ENCODE results near the gene NT5DC3.

NT5DC3 gene

DNA sequence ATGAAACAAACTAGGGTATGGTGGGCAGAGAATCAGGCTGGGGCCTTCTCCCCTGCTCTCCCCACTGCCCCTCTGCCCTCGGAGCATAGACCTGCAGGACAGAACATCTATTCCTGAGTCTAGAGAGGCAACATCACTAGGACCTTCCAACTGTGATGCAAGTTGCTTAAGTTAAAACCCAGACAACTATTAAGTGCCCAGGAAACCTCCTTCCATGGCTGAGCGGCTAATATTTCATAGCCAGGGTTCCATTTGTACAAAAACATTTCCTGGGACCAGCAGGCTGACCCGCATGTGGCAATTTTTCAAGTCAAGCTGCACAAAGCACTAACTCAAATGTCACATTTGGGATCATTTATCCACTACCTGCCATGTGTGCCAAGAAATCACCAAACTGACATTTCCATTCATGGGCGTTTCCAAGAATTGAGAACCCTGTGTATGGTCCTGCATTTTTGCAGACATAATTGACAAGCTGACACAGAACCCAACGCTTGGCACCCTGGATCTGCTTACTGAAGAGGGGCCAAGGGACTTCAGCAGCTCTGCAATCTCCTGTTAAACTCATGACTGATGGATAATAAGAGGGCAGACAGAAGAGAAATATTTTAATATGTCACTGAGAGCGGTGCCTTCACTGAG lies 32.7 kb downstream of the NT5DC3 start:
- peak; percentile 18 for DNase-seq

DNA sequence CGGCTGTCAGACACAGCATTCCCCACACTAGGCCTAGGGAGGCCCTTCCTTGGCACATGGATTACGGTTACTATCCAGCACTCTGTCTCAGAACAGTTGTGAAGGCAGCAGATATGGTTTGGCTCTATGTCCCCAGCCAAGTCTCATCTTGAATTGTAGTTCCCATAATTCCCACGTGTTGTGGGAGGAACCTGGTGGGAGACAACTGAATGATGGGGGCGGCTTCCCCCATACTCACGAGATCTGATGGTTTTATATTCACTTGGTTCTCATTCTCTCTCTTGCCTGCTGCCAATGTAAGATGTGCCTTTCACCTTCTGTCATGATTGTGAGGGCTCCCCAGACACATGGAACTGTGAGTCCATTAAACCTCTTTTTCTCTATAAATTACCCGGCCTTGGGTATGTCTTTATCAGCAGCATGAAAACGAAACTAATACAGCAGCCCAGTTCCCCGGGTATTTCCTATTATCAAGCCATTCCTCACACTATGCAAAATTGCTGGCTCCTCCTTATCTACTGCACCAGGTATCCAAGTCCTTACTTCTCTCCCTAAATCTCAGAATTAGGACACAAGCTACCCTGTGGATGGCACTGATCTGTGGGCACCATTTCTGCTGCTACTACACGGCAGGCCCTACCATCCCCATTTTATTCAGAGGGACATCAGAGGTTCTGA lies 33.3 kb downstream of the NT5DC3 start:
- DNase-seq = peak; percentile 61

DNA sequence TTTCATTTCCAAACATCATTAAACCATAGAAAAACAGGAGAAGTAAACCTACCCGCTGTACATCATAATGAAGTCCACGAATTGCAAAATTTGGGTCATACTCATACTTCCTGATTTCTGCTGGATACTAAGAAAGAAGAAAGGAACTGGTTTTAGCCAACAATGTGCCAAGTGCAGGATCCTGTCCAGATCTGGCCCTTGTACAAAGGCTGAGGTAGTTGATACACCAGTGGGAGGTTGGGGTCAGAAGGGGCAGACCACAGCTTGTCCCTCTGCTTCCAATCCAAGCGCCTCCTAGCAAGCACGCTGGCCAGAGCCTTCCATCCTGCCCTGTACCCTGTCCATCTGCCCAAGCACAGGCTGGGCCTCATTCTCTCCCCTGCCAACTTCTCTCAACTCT lies 34.2 kb downstream of the NT5DC3 start:
- DNase-seq = peak; percentile 39

DNA sequence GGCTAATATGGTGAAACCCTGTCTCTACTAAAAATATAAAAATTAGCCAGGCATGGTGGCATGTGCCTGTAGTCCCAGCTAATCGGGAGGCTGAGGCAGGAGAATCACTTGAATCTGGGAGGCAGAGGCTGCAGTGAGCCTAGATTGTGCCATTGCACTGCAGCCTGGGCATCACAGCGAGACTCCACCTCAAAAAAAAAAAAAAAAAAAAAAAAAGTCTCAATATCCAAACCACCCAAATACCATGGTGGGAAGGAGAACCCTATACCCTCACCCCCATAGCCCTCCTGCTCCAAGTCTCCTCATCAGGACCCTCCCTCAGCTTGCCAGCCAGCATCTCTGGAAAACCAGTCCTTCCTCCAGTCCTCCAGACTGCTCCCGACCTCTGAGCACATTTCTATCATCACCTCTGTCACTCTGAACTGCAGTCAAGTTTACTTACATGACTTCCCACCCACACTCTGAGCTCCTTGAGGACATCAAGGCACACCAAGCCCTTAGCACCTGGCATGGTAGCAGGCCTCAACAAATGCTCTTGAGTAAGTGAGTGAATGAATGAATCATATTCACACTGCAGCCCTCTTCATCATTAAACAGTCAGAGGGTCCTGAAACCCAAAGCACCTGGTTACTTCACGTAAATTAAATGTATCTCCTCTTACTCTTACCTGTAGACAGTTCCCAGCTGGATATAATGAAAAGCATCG lies 35.2 kb downstream of the NT5DC3 start:
- no peak for DNase-seq

DNA sequence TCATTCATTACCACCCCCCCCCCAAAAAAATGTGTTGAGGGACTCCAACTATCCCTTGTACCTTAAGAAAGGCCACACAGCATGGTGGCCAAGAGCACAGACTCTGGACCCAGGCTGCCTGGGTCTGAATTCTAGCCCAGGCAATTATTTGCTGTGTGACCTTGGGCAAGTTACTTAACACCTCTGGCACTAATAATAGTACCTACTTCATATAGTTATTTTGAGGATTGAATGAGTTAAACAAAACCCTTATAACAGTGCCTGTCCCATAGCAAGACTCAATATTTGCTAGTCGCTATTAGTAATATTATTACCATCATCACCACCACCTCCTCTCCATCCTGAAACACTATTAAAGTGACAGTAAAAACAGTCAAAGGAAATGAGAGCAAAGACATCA lies 37.2 kb downstream of the NT5DC3 start:
- DNase-seq = no peak

DNA sequence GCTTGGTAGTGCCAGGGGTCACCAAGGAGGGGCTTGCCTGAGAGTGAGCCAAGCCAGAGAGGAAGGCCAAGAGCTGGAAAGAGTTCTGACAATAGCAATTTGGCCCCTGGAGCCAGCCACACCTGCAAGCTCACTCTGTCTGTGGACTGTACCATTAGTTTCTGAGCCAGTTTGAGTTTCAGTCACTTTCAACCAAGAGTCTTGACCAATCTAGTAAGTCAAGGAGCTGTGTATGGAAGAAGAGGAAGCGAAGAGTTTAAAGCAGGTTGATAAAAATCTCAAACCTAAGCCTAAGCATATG lies 38.5 kb downstream of the NT5DC3 start:
- DNase-seq = peak; percentile 28

DNA sequence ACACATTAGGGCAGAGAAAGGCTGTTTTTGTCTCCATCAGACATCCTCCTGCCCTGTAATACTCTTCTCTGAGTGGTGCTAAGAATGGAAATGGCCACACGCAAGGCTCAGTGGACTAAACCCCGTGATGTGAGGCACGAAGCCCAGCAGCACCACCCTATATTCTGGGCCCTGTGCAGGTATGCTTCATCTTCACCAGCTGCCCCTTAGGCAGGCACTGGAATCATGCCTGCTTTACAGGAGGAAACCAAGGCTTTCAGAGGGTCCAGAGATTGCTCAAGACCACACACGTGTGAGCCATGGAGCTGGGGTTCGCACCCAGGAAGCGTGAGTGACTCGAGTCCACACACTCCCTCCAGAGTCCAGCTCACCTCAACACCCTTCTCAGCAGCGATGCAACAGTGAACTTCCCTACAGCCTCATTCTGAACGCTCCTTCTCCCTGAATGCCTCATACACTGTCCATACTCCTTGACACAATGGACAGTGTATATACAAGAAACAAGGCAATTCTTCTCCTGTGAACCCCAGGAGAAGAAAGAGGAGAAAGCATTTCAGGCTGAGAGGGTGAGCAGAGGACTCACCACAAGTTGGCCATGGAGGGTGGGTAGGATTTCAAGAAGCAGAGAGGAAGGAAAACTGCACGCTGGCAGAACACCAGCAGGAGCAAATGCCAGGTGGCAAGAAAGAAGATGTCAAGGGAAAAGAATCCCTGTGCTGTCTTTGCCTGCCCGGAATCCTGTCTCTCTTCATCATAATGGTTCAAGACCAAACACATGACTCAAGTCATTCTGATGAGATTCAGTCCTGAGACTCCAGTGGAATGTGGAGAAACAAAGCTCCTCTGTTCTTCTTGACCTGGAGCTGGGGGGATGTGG lies 39.1 kb downstream of the NT5DC3 start:
- DNase-seq = no peak

DNA sequence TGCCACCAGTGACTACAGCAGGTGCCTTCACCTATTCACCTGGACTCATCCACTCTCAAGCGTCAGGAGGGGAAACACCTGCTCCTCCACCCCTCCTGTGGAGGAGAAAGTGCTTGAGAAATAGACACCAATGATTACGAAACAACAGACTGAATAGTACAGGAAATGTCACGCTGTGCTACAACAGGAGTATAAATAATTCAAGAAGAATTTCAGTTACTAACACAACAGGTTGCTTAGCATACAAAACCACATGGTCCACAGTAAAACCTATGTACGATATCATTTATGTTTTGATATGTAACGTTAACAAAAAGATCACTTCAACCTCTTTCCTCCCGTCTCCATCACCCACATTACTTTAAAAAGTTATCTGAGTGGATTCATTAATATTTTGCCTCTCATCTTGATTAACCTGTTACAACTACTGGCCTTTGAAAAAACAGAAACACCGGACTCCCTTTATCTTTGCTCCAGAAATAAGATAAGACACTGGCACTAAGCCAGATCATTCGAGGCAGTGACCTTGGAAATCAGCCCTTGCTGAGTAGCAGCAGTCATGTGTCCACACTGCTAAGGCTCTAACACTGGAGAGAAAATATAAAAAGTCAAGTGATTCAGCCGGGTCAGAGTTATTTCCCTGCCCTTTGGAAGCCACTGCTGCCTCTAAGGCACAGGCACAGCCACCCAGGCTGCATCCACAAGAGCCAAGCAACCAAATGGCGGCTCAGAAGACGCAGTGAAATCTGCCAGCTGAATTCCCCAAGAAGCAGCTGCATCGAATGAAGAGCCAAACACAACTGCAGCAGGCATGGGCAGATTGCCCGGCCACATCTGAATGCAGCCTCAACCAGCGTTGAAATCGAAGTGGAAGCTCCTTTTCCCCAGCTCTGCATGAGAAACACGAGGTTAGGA lies 40.9 kb downstream of the NT5DC3 start:
- DNase-seq = peak; percentile 73

DNA sequence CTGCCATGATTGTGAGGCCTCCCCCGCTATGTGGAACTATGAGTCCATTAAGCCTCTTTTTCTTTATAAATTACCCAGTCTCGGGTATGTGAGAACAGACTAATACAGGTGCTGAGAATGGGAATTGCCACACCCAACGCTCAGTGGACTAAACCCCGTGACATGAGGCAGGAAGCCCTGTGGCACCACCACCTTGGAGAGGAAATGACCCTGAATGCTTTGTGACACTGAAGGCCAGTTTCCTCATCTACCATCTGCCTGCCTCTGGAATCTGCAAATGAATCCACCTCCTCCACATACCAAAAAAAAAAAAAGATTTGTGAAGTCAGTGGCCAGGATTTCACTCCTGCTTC lies 41.6 kb downstream of the NT5DC3 start:
- peak; percentile 29 for DNase-seq

DNA sequence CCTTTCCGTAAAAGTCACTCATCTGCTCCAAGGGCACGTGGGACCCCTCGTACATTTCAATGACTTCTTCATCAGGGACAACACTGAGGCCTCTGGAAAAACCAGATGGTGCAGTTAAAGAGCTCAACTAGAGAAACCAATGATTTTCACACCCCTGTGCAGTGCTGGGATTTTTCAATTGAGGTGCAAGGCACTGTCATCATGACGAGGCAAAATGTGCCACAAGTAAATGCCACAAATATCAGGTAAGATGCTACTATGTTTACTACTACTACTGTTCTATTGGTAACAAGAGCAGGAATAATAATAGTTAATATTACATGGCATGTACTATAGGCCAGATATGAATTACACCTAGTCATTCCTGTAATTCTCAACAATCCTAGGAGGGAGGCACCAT lies 42.4 kb downstream of the NT5DC3 start:
- no peak for DNase-seq

DNA sequence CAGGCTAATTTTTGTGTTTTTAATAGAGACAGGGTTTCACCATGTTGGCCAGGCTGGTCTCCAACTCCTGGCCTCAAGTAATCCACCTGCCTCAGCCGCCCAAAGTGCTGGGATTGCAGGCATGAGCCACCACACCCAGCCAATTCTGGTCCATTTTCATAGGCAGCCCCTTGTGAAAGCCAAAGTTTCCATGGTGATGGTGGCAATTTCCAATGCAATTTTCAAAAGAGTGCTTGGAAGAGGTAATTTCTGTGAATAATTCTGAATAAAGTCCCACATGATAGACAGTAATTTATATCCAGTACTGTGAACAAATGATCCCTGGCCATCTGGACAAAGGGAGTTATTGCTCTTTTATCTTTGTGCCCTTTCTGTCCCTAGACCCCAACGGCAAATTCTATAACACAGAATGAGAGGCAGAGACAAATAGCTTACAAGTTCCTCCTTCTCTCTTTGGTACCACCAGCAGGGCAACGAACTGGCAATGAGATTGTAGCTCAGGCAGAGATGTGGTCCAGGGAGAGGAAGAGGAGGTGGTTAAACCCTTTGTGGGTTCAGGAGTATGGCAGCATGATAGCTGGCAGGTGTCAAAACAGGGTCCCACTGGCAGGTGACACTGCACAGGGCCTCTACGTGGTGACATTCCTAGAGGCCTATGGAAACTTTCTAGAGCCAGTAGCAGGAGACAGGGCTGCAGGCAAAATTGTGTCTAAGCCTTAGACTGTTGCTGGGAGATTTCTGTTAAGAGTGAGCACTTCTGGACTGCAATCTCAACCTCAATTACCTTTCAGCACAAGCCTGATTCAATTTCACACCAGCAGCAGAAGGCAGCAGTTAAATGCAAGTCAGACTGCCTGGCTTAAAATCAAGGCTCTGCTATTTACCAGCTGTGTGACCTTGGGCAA lies 46.5 kb downstream of the NT5DC3 start:
- DNase-seq = no peak

DNA sequence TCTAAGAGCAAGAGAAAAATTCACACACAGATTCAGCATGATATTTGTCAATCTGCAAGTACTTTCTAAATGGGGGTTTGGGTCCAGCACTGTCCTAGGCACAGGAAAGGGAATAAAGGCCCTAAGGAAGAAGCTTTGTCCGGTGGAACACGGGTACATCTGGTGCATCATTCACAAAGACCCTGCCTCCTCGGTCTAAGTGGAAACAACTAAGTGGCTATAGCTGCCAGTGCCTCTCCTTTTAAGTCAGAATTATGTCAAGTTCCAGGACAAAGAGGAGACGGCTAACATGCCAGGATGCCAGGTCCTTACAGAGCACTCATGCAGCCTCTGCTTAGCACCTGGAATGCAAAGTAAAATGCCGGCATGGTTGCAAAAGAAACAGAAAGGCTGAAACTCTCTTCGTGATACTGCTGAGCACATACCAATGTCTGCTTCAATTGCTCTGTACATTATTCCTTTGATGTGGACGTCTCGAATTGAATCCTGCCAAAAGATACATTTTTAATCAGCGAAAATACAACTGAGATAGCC lies 47.5 kb downstream of the NT5DC3 start:
- DNase-seq = no peak

DNA sequence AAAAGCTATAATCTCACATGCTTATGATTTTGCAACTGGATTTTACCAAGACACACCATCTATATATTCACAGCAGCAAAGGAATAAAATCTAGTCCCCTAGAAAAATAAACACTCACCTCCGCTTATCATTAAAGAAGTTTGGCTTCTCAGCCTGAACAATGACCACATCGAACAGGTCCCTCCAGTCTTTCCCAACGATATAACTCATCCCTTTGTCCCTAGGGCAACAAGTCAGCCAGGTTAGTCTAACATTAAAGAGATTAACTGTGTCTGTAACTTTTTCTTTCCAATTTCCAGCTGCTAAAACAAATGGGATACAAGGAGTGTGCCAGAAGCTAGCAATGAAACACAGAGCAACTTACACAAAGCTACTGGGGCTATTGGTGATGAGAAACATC lies 48.0 kb downstream of the NT5DC3 start:
- no peak for DNase-seq

DNA sequence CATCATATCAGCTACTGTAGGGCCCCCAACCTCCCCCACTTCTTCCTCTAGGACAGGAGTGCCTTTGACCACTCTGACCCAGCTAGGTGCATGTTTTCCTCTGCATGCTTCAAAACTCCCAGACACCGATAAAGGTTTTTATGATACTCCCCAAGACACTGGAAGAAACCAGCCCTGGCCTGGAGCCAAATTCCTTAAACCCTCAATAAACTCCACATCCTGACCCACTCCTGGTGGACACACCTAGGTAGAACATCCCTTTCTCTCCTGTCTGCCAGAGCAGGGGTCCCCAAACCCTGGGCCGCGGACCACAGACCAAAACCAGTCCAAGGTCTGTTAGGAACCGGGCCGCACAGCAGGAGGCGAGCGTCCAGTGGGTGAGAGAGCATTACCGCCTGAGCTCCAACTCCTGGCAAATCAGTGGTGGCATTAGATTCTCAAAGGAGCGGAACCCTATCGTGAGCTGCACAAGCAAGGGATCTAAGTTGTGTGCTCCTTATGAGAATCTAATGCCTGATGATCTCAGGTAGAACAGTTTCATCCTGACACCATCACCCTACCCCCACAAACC lies 49.6 kb downstream of the NT5DC3 start:
- DNase-seq = no peak

DNA sequence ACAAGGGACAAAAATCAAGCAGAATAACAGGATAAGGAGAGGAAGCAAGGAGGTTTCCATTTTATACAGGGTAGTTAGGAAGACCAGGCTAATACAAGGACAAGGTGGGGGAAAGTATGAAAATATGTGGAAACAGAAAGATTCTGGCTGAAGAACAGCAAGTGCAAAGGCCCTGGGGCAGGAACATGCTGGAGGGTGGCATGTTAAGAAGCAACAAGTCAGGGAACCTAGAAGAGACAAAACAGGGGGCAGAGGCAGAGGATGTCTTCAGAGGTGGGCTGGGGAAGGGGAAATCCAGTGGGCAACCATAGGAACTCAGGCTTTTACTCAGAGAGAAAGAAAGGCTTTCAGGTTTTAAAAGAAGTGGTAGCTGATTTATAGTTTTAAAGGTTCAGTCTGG lies 54.8 kb downstream of the NT5DC3 start:
- DNase-seq = no peak

DNA sequence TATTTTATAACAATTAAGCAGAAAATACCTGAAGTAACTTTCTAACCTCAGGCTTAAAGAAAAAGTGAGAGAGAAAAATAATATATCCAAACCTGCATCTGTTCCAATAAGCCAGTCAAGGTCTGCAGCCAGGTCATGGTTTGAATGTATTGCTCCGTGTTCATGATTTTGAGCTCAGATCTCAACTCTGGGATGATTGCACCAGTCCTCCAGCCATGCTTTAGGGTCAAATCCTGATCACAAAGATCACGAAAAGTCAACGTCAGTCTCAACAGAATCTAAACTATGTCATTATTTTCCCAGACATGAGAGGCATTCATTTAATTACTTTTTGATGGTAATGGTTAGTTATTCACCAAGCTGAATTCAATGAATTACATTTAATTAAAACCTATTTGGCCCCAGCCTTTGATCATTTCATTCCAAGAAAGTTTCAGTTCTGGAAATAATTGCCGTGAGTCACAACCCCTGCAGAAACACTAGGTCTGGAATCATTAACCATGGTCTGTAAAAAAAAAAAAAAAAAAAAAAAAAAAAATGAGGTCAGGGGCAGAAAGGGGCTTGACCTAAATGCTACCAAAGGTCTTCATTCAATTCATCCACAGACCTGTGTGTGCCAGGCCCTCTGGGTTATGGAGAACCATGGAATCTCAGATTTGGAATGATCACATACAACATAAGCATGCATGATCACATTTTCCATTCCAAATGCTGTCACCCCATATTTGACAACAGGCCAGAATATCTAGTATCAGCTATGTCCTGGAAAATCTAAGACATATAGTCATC lies 55.6 kb downstream of the NT5DC3 start:
- no peak for DNase-seq

DNA sequence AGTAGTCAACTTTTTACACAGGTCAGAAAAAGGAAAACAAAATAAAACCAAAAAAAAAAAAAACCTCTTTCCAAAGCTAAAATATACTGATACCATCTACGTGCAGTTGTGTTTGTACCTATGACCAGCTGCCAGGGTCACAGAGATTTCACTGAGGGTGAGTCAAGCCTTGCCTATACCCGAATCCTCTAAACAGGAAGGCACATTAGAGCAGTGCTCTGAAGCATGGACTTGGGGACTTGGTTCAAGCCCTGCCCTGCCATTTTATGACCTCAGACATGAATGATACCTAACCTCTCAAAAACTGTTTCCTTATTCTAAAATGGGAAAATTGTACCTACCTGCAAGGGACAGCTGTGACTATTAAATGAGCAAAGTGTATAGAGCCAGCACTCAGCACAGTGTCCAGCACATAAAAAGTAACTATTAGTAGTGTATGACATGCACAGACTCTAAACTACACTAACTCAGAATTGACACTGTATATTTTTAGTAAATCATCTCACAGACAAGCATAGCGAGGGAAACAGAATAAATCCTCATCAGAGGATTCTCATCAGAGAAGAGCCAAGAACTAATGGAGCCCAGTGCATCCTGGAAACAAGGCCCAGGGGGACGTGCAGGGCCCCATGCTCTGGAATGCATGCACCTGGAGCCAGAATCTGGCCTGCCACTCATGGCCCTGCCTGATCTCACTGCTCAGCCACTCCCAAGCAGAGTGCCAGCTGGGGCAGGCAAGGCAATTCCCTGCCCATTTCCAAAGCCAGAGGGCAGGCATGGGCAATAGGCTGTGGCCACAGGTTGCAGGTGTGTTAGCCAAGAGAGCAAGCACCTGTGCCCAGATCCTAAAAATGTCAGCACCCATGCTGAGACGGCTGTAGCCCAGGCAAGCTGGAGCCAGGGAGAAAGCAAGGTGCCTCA lies 57.0 kb downstream of the NT5DC3 start:
- no peak for DNase-seq

DNA sequence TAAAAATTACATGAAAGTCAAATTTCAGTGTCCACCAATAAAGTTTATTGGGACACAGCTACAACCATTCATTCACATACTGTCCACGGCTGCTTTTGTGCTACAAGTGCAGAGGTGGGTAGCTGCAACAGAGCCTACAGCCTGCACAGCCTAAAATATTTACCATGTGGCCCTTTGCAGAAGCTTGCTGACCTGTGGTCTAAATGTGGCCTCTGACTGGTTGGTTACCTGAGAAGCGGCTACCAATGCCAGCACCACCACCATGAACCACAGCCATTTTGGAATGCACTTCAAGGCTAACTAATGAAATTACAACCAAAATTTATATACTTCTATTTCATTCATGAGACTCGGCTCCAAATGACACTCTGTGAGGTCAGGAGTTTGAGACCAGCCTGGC lies 58.6 kb downstream of the NT5DC3 start:
- DNase-seq = no peak

DNA sequence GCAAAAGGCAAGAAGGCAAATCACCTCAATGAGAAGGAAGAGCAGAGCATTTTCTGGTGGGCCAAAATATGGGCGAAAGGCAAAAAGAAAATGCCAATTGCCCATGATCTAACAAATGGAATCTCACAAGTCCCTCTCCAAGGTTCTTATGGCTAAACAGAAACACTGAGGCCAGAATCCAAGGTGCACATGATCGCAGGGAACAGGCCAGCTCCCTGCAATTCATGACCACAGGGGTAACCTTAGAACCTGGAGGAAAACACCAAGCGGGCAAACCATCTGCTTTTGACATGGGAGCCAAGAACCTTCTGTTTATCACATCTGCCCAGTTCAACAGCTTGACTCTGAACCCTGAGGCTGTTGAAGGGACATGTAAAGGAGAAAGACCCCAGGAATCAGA lies 60.0 kb downstream of the NT5DC3 start:
- DNase-seq = no peak

Data from hematopoietic multipotent progenitor cell treated with erythropoietin and hydrocortisone succinate and interleukin-3 and kit ligand, for 6 days (in vitro differentiated cells).